Right ventricle myocardium inferior (tissue), 1 donor: ENCODE data around the gene GNG2. TPM values are rescaled to one million over a fixed set of nuclear protein-coding genes. Genes with fewer than 3 reads are reported as not detected.
"Not testable (repeated sequence)": the region's sequence is repeated elsewhere in the genome, so short reads cannot be mapped to it uniquely, and the experiment has no call there.

Experiments used
- ATAC-seq: fragments of 200-7000 bp; cut with Tn5 transposase; one replicate; pipeline ENCODE4 v1.9.1; 2020; ENCODE audit warnings: mild to moderate bottlenecking, moderate library complexity
- DNase-seq: peaks from one replicate; pipeline ENCODE4 v3.0.0; 2021; ENCODE audit errors: missing footprints
- intact Hi-C: fragments of 100-400 bp; cut with DNase I; formaldehyde crosslinking; loops from one replicate; pipeline ENCODE4 v1.11.0; 2022
- total RNA-seq: library from RNA; stranded (reverse); fragmentation: NEBNext Ultra II Directional; extraction: Animal tissue kit (Norgen Biotek cat#: 25700); gene quantifications from one replicate; pipeline ENCODE4 v1.2.1, GENCODE V29; 2021
- donor health status: DM: no; HTN: yes; CAD: no; lungs with severe emphysema.

GNG2 gene
- total RNA-seq, 1 donor from 2014 or later, result 15.5 TPM

GRCh38 chr14:51879170-51879569, 18.8 kb downstream of the GNG2 start:
- DNase-seq, result no peak
- ATAC-seq, result no peak
- intact Hi-C loops, result no loop called here

GRCh38 chr14:51880835-51881580, 20.6 kb downstream of the GNG2 start:
- intact Hi-C loops, result no loop called here
- DNase-seq (no peak), ATAC-seq (peak; percentile 27)

- no peak for ATAC-seq
- no peak for DNase-seq
- intact Hi-C loops, result no loop called here
Measured at GRCh38 chr14:51881636-51882035, 21.2 kb downstream of the GNG2 start.

GRCh38 chr14:51883232-51883631, 22.8 kb downstream of the GNG2 start:
- intact Hi-C loops, result no loop called here
- DNase-seq (no peak), ATAC-seq (no peak)

GRCh38 chr14:51884086-51884927, 23.9 kb downstream of the GNG2 start:
- DNase-seq (no peak), ATAC-seq (peak; percentile 82)
- intact Hi-C loops, result no loop called here

GRCh38 chr14:51889851-51890250, 29.4 kb downstream of the GNG2 start:
- intact Hi-C loops, result no loop called here
- DNase-seq, result no peak
- no peak for ATAC-seq

- ATAC-seq, result no peak
- DNase-seq, result no peak
- intact Hi-C loops, result no loop called here
Measured at GRCh38 chr14:51894250-51894649, 33.8 kb downstream of the GNG2 start.

- ATAC-seq, result peak; percentile 48
- intact Hi-C loops, result no loop called here
- no peak for DNase-seq
Measured at GRCh38 chr14:51895375-51895774, 35.0 kb downstream of the GNG2 start.

GRCh38 chr14:51897791-51898355, 37.5 kb downstream of the GNG2 start:
- DNase-seq (no peak), ATAC-seq (no peak)
- intact Hi-C loops, result no loop called here

GRCh38 chr14:51901475-51902024, 41.1 kb downstream of the GNG2 start:
- no peak for ATAC-seq
- intact Hi-C loops, result no loop called here

GRCh38 chr14:51905656-51906121, 45.3 kb downstream of the GNG2 start:
- intact Hi-C loops, ATAC-seq: not testable (repeated sequence)

More at GRCh38 chr14:51901475-51902024, 41.1 kb downstream of the GNG2 start:
- DNase-seq, result no peak

GRCh38 chr14:51908086-51908485, 47.7 kb downstream of the GNG2 start:
- intact Hi-C loops, result no loop called here
- ATAC-seq (no peak), DNase-seq (no peak)

More at GRCh38 chr14:51905656-51906121, 45.3 kb downstream of the GNG2 start:
- DNase-seq, result not testable (repeated sequence)

GRCh38 chr14:51912112-51912786, 51.8 kb downstream of the GNG2 start:
- DNase-seq, result no peak
- intact Hi-C loops, result no loop called here
- no peak for ATAC-seq

GRCh38 chr14:51914310-51914709, 53.9 kb downstream of the GNG2 start:
- ATAC-seq (no peak), DNase-seq (no peak)
- intact Hi-C loops, result no loop called here

- DNase-seq (no peak), ATAC-seq (peak; percentile 83)
- intact Hi-C loops, result no loop called here
Measured at GRCh38 chr14:51917193-51917592, 56.8 kb downstream of the GNG2 start.

GRCh38 chr14:51921026-51921425, 60.6 kb downstream of the GNG2 start:
- intact Hi-C loops, result no loop called here
- DNase-seq (no peak), ATAC-seq (no peak)

GRCh38 chr14:51922624-51923023, 62.2 kb downstream of the GNG2 start:
- intact Hi-C loops, result no loop called here
- DNase-seq (no peak), ATAC-seq (peak; percentile 83)

GRCh38 chr14:51924600-51924999, 64.2 kb downstream of the GNG2 start:
- intact Hi-C loops, result no loop called here
- no peak for DNase-seq
- no peak for ATAC-seq

- no peak for DNase-seq
- no peak for ATAC-seq
- intact Hi-C loops, result no loop called here
Measured at GRCh38 chr14:51925980-51926379, 65.6 kb downstream of the GNG2 start.
